Activated T-cell treated with anti-CD3 and anti-CD28 coated beads, Interleukin-2, amount 50 U/mL, for 4 hours (primary cell): ENCODE measurements around the gene MORC4. TPM values are rescaled to one million over a fixed set of nuclear protein-coding genes. Genes with fewer than 3 reads are reported as not detected.
"Not testable (repeated sequence)": the region's sequence is repeated elsewhere in the genome, so short reads cannot be mapped to it uniquely, and the experiment has no call there.

Experiments
- ATAC-seq, 2 donors: fragments of 200-7000 bp; cut with Tn5 transposase; one replicate each; pipeline ENCODE4 v1.10.0; 2021
- DNase-seq: peaks from one replicate; pipeline ENCODE4 v3.0.0-alpha.2; 2020
- H3K27me3 Mint-ChIP-seq: one replicate; pipeline ENCODE4 v1.8.0; 2021; ENCODE audit warnings: low read depth, mixed read lengths
- H3K36me3 Mint-ChIP-seq: one replicate; pipeline ENCODE4 v1.8.0; 2022; ENCODE audit warnings: mixed read lengths; ENCODE audit not compliant: insufficient read depth
- H3K4me1 Mint-ChIP-seq: one replicate; pipeline ENCODE4 v1.8.0; 2021; ENCODE audit warnings: low read depth, mixed read lengths
- H3K4me3 Mint-ChIP-seq: one replicate; pipeline ENCODE4 v1.8.0; 2021; ENCODE audit warnings: mild to moderate bottlenecking, moderate library complexity, mixed read lengths
- H3K9me3 Mint-ChIP-seq: one replicate; pipeline ENCODE4 v1.8.0; 2021; ENCODE audit warnings: mixed read lengths
- total RNA-seq, 3 donors: library from RNA; stranded (reverse); gene quantifications; one replicate each; pipeline ENCODE4 v1.2.1, GENCODE V29; 2021

Gene MORC4
- total RNA-seq, 3 donors from 2014 or later = 5.3 to 6.6 (median 6.6) TPM

DNA sequence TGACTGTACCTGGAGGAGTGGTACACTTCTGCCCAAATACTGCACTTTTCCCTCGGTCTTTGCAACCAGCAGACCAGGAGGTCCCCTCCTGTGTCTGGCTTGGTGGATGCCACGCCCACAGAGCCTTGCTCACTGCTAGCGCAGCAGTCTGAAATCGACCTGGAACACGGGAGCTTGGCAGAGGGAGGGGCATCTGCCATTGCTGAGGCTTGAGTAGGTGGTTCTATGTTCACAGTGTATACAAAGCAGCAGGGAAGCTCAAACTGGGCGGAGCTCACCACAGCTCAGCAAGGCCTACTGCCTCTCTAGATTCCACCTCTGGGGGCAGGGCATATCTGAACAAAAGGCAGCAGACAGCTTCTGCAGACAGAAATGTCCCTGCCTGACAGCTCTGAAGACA is 33.5 kb downstream of the MORC4 start:
- ATAC-seq, H3K9me3 Mint-ChIP-seq, DNase-seq, H3K27me3 Mint-ChIP-seq, H3K4me1 Mint-ChIP-seq, H3K4me3 Mint-ChIP-seq: not testable (repeated sequence)
- H3K36me3 Mint-ChIP-seq = peaks cover 28% of the 10 kb centered on the region

DNA sequence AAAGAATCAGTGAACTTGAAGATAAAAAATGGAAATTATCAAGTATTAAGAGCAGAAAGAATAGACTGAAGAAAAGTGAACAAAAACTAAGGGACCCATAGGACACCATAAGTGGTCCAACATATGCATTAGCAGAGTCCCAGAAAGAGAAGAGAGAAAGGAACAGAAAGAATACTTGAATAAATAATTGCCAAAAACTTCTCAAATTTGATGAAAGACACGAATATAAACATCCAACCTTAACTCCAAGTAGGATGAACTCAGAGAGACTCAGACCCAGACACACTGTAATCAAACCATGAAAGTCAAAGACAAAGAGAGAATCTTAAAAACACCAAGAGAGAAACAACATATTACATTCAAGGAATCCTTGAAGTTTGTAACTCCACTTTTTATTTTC is 35.7 kb downstream of the MORC4 start:
- Mint-ChIP-seq H3K36me3 (peaks cover 28% of the 10 kb centered on the region), H3K27me3 (no peaks in the 10 kb centered on the region), H3K4me1 (no peaks in the 10 kb centered on the region), H3K9me3 (no peaks in the 10 kb centered on the region), H3K4me3 (no peak overlapping the region)
- DNase-seq (no peak), ATAC-seq (no peak)

DNA sequence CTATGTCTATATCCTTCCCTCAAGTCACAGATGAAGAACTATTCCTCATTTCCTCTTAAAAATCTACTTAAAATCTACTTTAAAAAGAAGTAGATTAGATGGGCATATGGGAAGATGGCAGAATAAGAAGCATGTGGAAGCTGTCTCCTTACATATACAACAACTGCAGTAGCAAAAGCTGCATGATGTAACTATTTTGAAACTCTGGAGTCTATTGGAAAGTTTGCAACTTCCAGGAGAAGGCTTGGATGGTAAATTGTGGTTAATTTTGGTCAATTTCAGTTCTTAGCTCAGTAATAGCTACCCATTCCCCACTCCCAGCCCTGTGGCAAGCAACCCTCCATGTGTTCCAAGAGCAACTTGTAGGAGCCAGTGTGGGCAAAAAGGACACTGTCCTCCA is 36.9 kb downstream of the MORC4 start:
- Mint-ChIP-seq H3K4me1 (no peaks in the 10 kb centered on the region), H3K27me3 (no peaks in the 10 kb centered on the region), H3K36me3 (peaks cover 22% of the 10 kb centered on the region), H3K4me3 (no peak overlapping the region), H3K9me3 (no peaks in the 10 kb centered on the region)
- ATAC-seq = no peak
- no peak for DNase-seq

DNA sequence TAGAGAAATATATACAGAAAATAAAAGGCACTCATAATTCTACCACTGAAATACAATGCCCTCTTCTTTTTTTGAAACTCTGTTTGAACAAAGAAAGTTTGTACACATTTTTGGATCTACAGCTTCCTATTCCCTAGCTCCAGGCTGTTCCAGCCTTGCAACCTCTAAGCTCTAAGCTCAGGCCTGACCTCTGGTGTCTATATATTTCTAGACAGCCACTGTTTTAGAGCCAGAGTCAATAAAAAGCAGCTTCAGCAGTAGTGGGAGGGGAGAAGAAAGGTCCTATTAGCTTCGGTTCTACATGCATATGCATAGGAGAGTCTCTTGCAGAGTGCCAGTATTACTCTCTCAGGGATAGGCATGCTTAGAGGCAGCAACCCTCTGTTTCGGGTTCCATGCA is 40.1 kb downstream of the MORC4 start:
- peaks cover 13% of the 10 kb centered on the region for H3K36me3 Mint-ChIP-seq

DNA sequence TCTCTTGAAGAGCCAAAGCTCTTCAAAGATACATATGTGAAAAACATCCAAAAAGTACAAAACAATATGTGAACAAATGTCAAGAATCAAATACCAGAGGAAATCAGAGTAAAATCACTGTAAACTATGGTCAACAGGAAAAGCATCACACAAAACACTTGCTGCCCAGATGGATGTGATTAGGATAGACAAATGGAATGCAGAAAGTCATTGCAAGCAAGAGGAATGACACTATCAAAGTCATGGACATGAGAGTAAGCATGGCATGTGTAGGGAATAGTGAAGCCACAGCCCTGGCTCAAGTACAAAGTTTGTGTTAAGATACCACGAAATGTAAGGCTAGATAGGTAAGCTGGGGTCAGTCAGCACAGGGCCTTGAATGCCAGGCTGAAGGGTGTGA is 42.2 kb downstream of the MORC4 start:
- no peaks in the 10 kb centered on the region for H3K27me3 Mint-ChIP-seq
- H3K36me3 Mint-ChIP-seq = peaks cover 5% of the 10 kb centered on the region
- no peaks in the 10 kb centered on the region for H3K9me3 Mint-ChIP-seq
- no peak for ATAC-seq
- H3K4me3 Mint-ChIP-seq = no peak overlapping the region
- H3K4me1 Mint-ChIP-seq = no peaks in the 10 kb centered on the region
- no peak for DNase-seq

More for the DNA sequence above, 40.1 kb downstream of the MORC4 start:
- Mint-ChIP-seq H3K4me3 (no peak overlapping the region), H3K27me3 (no peaks in the 10 kb centered on the region), H3K4me1 (no peaks in the 10 kb centered on the region), H3K9me3 (no peaks in the 10 kb centered on the region)
- DNase-seq = no peak
- no peak for ATAC-seq

DNA sequence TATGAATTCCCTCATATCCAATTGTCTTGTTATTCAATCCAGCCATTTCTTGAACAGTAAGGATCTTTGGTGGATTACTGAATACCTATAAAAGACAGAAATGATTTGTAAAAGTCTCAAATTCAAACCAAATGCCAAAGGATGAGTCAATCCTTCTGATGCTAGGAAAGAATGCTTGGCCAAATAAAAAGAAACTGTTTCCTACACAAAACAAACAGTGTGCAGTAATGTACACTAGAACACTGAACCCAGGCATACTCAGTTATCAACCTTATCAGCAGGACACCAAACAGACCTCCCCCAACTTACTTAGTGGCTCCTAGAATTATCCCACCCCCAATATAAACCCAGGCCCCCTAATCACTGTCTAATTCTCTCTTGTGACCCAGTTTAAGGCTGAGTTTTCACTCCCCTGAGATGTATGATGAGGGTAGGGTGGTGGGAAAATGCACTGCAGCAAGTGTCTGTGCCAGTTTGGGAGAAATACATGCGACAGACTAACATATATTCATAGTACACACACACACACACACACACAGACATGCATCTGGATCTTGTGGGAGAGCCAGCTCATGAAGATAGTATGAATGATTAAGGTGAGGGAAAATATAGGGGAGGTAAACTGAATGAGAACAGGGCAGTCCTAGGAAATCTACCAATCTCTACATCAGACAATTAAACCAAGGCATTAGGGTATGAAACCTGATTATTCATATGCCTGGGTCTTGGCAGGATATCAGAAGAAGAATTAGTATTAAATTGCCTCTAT is 44.8 kb downstream of the MORC4 start:
- no peak overlapping the region for H3K4me3 Mint-ChIP-seq
- H3K4me1 Mint-ChIP-seq = no peaks in the 10 kb centered on the region
- DNase-seq = no peak
- H3K36me3 Mint-ChIP-seq = peaks cover 2% of the 10 kb centered on the region
- ATAC-seq = no peak
- no peaks in the 10 kb centered on the region for H3K27me3 Mint-ChIP-seq
- H3K9me3 Mint-ChIP-seq = no peaks in the 10 kb centered on the region

DNA sequence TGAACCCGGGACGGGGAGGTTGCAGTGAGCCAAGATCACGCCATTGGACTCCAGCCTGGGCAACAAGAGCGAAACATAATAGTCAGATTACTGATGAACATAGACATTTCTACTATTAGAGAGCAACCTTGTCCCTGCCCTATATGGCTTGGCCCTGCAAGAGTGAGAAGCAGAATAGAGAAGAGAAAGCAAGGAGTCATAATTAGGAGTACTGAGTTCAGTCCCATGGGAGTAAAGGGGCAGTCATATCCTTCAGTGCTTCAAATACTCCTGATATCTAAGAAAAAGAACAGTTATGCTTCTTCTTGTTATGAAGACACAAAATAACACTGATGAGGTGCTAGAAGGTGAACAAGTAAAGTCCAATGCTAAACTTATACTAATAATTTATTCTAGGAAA is 46.0 kb downstream of the MORC4 start:
- H3K4me1 Mint-ChIP-seq = no peaks in the 10 kb centered on the region
- H3K27me3 Mint-ChIP-seq = no peaks in the 10 kb centered on the region
- ATAC-seq (no peak), DNase-seq (no peak)
- peaks cover 5% of the 10 kb centered on the region for H3K36me3 Mint-ChIP-seq
- no peak overlapping the region for H3K4me3 Mint-ChIP-seq
- no peaks in the 10 kb centered on the region for H3K9me3 Mint-ChIP-seq

DNA sequence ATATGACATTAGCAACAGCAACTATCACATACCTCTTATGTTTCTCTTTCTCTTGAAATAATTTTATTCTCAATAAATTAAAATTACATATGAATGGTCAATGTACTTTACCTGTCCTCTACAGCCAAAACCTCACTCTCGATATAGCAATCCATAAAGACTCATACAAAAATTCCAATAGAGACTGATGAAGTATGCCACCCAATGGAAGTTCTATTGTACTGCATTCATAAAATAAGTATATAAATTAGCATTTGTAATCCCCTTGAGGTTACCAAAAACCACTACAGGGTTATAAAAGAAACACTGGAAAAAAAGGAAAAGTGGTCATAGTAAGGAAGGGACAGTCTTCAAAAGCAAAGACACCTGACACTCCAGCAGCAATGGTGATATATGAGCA is 47.0 kb downstream of the MORC4 start:
- ATAC-seq (no peak), DNase-seq (no peak)
- H3K9me3 Mint-ChIP-seq = no peaks in the 10 kb centered on the region
- no peaks in the 10 kb centered on the region for H3K4me1 Mint-ChIP-seq
- peaks cover 5% of the 10 kb centered on the region for H3K36me3 Mint-ChIP-seq
- no peaks in the 10 kb centered on the region for H3K27me3 Mint-ChIP-seq
- no peak overlapping the region for H3K4me3 Mint-ChIP-seq

DNA sequence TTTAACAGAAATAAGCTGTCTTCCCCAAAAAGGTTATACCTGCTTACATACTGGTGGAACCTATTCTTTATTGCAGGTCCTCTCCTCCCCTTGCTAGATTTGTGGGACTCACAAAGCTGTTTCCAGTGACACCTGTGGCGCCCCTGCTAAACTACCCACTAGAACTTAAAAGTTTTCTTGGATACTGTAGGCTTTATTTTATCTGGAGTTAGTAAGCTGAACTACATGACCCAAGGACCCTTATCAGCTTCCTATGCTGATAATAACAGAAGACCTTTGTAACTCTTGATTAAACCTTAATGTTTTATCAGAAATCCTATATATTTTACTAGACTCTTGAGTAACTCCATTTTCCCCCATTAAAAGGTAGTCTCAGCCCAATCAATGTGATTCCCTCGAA is 47.5 kb downstream of the MORC4 start:
- DNase-seq = no peak
- Mint-ChIP-seq H3K9me3 (no peaks in the 10 kb centered on the region), H3K4me1 (no peaks in the 10 kb centered on the region), H3K36me3 (peaks cover 5% of the 10 kb centered on the region), H3K4me3 (no peak overlapping the region), H3K27me3 (no peaks in the 10 kb centered on the region)
- ATAC-seq = no peak

DNA sequence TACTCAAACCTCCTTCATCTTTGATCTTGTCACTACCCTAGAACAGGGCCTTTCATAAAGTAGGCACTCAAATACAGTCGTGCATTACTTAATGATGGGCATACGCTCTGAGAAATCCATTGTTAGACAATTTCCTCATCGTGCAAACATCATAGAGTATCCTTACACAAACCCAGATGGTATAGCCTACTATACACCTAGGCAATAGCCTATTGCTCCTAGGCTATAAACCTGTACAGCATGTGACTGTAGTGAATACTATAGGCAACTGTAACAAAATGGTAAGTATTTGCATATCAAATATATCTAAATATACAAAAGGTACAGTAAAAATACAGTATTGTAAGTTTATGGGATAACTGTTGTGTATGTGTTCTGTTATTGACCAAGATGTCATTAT is 47.9 kb downstream of the MORC4 start:
- Mint-ChIP-seq H3K4me1 (no peaks in the 10 kb centered on the region), H3K27me3 (no peaks in the 10 kb centered on the region), H3K36me3 (peaks cover 5% of the 10 kb centered on the region), H3K4me3 (no peak overlapping the region), H3K9me3 (no peaks in the 10 kb centered on the region)
- DNase-seq = no peak
- no peak for ATAC-seq

DNA sequence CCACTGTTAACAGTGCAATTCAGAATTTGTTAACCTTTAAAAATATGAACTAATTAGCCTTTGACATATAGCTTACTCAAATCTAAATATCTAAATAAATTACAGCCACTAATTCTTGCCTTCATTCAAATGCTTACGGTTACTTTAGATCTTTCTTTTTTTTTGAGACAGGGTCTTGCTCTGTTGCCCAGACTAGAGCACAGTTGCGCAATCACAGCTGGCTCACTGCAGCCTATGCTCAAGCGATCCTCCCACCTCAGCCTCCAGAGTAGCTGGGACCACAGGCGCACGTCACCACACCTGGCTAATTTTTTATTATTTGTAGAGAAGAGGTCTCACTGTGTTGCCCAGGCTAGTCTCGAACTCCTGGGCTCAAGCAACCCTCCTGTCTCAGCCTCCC is 48.8 kb downstream of the MORC4 start:
- no peaks in the 10 kb centered on the region for H3K27me3 Mint-ChIP-seq
- H3K36me3 Mint-ChIP-seq = peaks cover 5% of the 10 kb centered on the region
- no peaks in the 10 kb centered on the region for H3K4me1 Mint-ChIP-seq
- no peaks in the 10 kb centered on the region for H3K9me3 Mint-ChIP-seq
- ATAC-seq (no peak), DNase-seq (no peak)
- H3K4me3 Mint-ChIP-seq = no peak overlapping the region

DNA sequence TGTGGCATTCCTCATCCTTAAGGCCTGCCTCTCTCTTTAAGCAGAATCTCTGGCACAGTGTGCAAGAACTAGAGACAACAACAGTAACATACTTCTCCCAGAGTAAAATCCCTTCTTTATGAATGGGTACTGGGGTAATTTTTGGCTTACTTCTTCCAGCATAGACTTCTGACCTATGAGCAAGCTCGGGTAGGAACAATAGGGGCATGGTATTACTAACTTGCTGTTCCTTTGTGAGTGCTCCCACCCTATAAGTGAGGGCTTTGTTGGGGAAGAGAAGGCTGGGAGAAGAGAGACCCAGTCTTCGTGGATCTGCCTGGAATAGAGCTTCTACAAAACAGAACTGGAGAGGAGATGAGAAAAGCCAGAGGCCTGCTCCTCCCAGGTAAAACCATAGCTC is 49.6 kb downstream of the MORC4 start:
- H3K4me1 Mint-ChIP-seq = no peaks in the 10 kb centered on the region
- ATAC-seq = no peak
- H3K4me3 Mint-ChIP-seq = no peak overlapping the region
- H3K36me3 Mint-ChIP-seq = peaks cover 4% of the 10 kb centered on the region
- no peaks in the 10 kb centered on the region for H3K9me3 Mint-ChIP-seq
- no peaks in the 10 kb centered on the region for H3K27me3 Mint-ChIP-seq
- no peak for DNase-seq

DNA sequence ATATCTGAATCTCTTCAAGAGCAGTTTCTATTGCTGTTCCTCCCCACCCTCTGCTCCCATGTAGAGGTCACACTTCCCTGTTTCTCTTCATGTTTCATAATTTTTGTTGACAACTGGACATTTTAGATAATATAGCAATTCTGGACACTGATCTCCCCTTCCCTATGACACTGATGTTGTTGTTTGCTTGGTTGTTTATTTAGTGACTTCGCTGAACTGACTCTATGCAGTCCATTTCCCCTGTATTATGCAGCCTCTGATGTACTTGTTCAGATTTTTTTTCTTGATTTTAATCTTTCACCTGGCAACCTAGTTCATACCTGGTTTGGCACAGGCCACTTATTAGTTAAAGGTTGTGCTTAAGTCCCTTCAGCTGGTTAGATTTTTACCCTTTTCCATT is 50.6 kb downstream of the MORC4 start:
- no peak for DNase-seq
- Mint-ChIP-seq H3K4me3 (no peak overlapping the region), H3K36me3 (peaks cover 7% of the 10 kb centered on the region), H3K9me3 (no peaks in the 10 kb centered on the region), H3K27me3 (no peaks in the 10 kb centered on the region), H3K4me1 (no peaks in the 10 kb centered on the region)
- ATAC-seq = no peak

DNA sequence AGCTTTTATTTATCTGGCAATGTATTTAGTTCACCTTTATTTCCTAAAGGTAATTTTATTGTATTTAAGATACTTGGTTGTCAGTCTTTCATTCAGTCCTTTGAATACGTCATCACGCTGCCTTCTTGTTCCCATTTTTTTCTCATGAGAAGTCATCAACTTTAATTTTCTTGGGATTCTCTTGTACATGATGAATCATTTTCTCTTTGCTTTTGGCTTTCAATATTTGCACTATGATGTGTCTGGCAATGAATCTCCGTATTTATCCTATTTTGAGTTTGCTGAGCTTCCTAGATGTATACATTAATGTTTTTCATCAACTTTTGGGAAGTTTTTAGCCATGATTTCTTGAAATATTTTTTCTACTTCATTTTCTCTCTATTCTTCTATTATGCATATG is 51.4 kb downstream of the MORC4 start:
- Mint-ChIP-seq H3K27me3 (no peaks in the 10 kb centered on the region), H3K36me3 (peaks cover 7% of the 10 kb centered on the region), H3K4me1 (no peaks in the 10 kb centered on the region), H3K9me3 (no peaks in the 10 kb centered on the region), H3K4me3 (no peak overlapping the region)
- DNase-seq (no peak), ATAC-seq (no peak)

DNA sequence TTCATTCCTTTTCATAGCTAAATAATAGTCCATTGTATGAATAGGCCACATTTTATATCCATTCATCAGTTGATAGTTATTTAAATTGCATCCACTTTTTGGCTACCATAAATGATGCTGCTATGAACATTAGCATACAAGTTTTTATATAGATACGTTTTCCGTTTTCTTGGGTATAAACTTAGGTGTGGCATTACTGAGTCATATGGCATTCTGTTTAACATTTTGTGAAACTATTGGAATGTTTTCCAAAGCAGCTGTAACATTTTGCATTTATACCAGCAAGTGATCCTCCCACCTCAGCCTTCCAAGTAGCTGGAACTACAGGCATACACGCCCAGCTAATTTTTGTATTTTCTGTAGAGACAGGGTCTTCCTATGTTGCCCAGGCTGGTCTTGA is 53.5 kb downstream of the MORC4 start:
- no peak for ATAC-seq
- H3K4me1 Mint-ChIP-seq = no peaks in the 10 kb centered on the region

DNA sequence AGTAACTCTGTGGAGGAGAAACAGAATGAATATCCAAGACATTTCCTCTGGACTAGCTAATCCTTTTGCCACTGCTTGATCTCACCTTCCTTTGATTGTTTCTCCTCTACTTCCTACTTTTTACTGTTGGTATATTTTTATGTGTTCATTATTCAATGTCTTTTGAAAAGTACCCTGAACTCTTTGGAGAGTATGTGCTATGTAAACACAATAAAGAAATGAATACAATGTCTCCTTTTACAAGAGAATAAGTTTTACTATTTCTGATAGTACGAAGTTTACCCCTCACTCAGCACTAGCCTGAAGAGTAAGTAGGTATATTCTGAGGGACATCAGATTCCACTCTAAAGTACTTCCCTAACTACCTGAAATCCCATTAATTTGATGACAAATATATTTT is 59.9 kb downstream of the MORC4 start:
- no peak for ATAC-seq
- no peak for DNase-seq
- Mint-ChIP-seq H3K27me3 (no peaks in the 10 kb centered on the region), H3K4me1 (no peaks in the 10 kb centered on the region), H3K9me3 (no peaks in the 10 kb centered on the region), H3K4me3 (no peak overlapping the region), H3K36me3 (peaks cover 14% of the 10 kb centered on the region)

More for the DNA sequence above, 53.5 kb downstream of the MORC4 start:
- no peaks in the 10 kb centered on the region for H3K9me3 Mint-ChIP-seq
- H3K4me3 Mint-ChIP-seq = no peak overlapping the region
- peaks cover 17% of the 10 kb centered on the region for H3K36me3 Mint-ChIP-seq
- no peak for DNase-seq
- no peaks in the 10 kb centered on the region for H3K27me3 Mint-ChIP-seq
